ENCODE results near the gene FAM117B.

- TF ChIP-seq POLR2AphosphoS5 (IDR thresholded peaks at IDR 0.05) (no peak), CTCF (IDR thresholded peaks at IDR 0.05) (no peak)
These were observed 121.8 kb downstream of the FAM117B start for GRCh38 chr2:202756598-202756997.

Measured in sigmoid colon (tissue), 4 donors.